Tibial artery (tissue), 4 donors: ENCODE results near the gene PPP1R1B.
A peak's percentile ranks its signal among the peaks of the same experiment; 100 is the strongest.

ENCODE experiments used
- DNase-seq, 2 donors: peaks; one replicate each; pipeline ENCODE4 v3.0.0-alpha.2; 2019
- H3K27ac ChIP-seq, 2 donors: fragments of 200-600 bp; sonication (generic) in 1 of 2; 1 replicate in 1 of 2; 2 replicates in 1 of 2; pipeline ENCODE4 v1.5.1; 2018 to 2019; ENCODE audit warnings: mild to moderate bottlenecking in 1 of 2
- H3K27me3 ChIP-seq, 2 donors: fragments of 200-600 bp; sonication (generic) in 1 of 2; one replicate each; pipeline versions ENCODE4 v1.5.1 to v1.6.0; 2016 to 2019
- H3K36me3 ChIP-seq, 3 donors: fragments of 200-600 bp; sonication (generic) in 2 of 3; one replicate each; pipeline ENCODE4 v1.5.1; 2016 to 2019; ENCODE audit warnings: mild to moderate bottlenecking in 2 of 3
- H3K4me1 ChIP-seq, 4 donors: fragments of 200-600 bp; sonication (generic) in 2 of 4; 1 replicate in 3 of 4; 2 replicates in 1 of 4; pipeline ENCODE4 v1.5.1; 2016 to 2019
- H3K4me3 ChIP-seq, 2 donors: fragments of 200-600 bp; sonication (generic) in 1 of 2; 1 replicate in 1 of 2; 2 replicates in 1 of 2; pipeline ENCODE4 v1.5.1; 2018 to 2019; ENCODE audit warnings: mild to moderate bottlenecking in 2 of 2
- H3K9me3 ChIP-seq, 3 donors: fragments of 200-600 bp; sonication (generic) in 1 of 3; one replicate each; pipeline ENCODE4 v1.5.1; 2016 to 2019
- CTCF ChIP-seq, 2 experiments: fragments of 200-600 bp in 1 of 2; fragments of 450-650 bp in 1 of 2; IDR thresholded peaks; one replicate each; pipeline ENCODE4 v1.5.1; 2017 to 2019; ENCODE audit warnings: antibody characterized with exemption in 2 of 2, mild to moderate bottlenecking in 1 of 2, moderate library complexity in 1 of 2
- intact Hi-C: fragments of 100-400 bp; cut with DNase I; formaldehyde crosslinking; loops from one replicate; pipeline ENCODE4 v1.15.0; 2023; ENCODE audit warnings: low total_unique reads

The PPP1R1B gene

GRCh38 chr17:39624313-39624712, 2.4 kb upstream of the PPP1R1B start:
- Histone ChIP-seq H3K36me3 (no peaks in the 10 kb centered on the region), H3K4me1 (peaks cover 0 to 37% (median 12%) of the 10 kb centered on the region in 4 donors), H3K9me3 (no peaks in the 10 kb centered on the region), H3K27me3 (peaks cover 15 to 64% of the 10 kb centered on the region in 2 donors), H3K27ac (no peak overlapping the region), H3K4me3 (no peak overlapping the region)
- intact Hi-C loops: loop anchor here (5.0 kb wide), 1 partner anchor 108 kb away; the partner anchor contains the start of gene MIEN1
- DNase-seq: no peak
- TF ChIP-seq CTCF (IDR thresholded peaks at IDR 0.05): no peak

- intact Hi-C loops: no loop called here
- Histone ChIP-seq H3K27ac (no peak overlapping the region), H3K4me1 (peaks cover 0 to 37% (median 12%) of the 10 kb centered on the region in 4 donors), H3K36me3 (no peaks in the 10 kb centered on the region), H3K9me3 (no peaks in the 10 kb centered on the region), H3K27me3 (peaks cover 15 to 73% of the 10 kb centered on the region in 2 donors), H3K4me3 (no peak overlapping the region)
- TF ChIP-seq CTCF (IDR thresholded peaks at IDR 0.05): no peak
- DNase-seq: no peak
Observed at GRCh38 chr17:39625198-39625785, 1.5 kb upstream of the PPP1R1B start.

- Histone ChIP-seq H3K27me3 (peaks cover 15 to 83% of the 10 kb centered on the region in 2 donors), H3K36me3 (no peaks in the 10 kb centered on the region), H3K27ac (no peak overlapping the region), H3K9me3 (no peaks in the 10 kb centered on the region), H3K4me1 (peaks cover 0 to 43% (median 11%) of the 10 kb centered on the region in 4 donors), H3K4me3 (peak overlapping the region in 1 of 2 donors; percentile 1)
- intact Hi-C loops: no loop called here
- DNase-seq: no peak
- TF ChIP-seq CTCF (IDR thresholded peaks at IDR 0.05): no peak
Observed at GRCh38 chr17:39627047-39627711, 427 bp downstream of the PPP1R1B start.

GRCh38 chr17:39627712-39628516, 1.2 kb downstream of the PPP1R1B start:
- Histone ChIP-seq H3K27me3 (peaks cover 15 to 91% of the 10 kb centered on the region in 2 donors), H3K27ac (no peak overlapping the region), H3K9me3 (no peaks in the 10 kb centered on the region), H3K4me1 (peaks cover 0 to 46% (median 10%) of the 10 kb centered on the region in 4 donors), H3K36me3 (no peaks in the 10 kb centered on the region), H3K4me3 (no peak overlapping the region)
- no peak for DNase-seq
- intact Hi-C loops: no loop called here
- TF ChIP-seq CTCF (IDR thresholded peaks at IDR 0.05): no peak

GRCh38 chr17:39628655-39629493, 2.1 kb downstream of the PPP1R1B start:
- peaks cover 15 to 92% of the 10 kb centered on the region in 2 donors for H3K27me3 ChIP-seq
- intact Hi-C loops: no loop called here
- no peaks in the 10 kb centered on the region for H3K36me3 ChIP-seq
- H3K9me3 ChIP-seq: no peaks in the 10 kb centered on the region
- H3K4me3 ChIP-seq: no peak overlapping the region
- no peak overlapping the region for H3K27ac ChIP-seq
- DNase-seq: no peak
- TF ChIP-seq CTCF (IDR thresholded peaks at IDR 0.05): no peak
- H3K4me1 ChIP-seq: peaks cover 0 to 44% (median 10%) of the 10 kb centered on the region in 4 donors
